Mammary epithelial cell (primary cell): ENCODE results near the gene CYB561D1.

ENCODE experiments used
- EZH2 ChIP-seq: IDR thresholded peaks from 2 replicates; pipeline ENCODE4 v1.6.1; 2012; ENCODE audit warnings: low read length, inconsistent platforms, borderline replicate concordance
- TF ChIP-seq, protein P1 (sequence below), 2 donors: IDR thresholded peaks in 1 of 2; conservative IDR thresholded peaks in 1 of 2; 2 replicates each; pipeline ENCODE4 v1.5.1; 2011 to 2012; ENCODE audit warnings: inconsistent platforms in 2 of 2, low read length in 2 of 2, mild to moderate bottlenecking in 2 of 2, control low read depth in 1 of 2, low read depth in 1 of 2; ENCODE audit not compliant: insufficient read depth in 1 of 2; ENCODE audit errors: extremely low read depth in 1 of 2

- TF ChIP-seq EZH2, result no peak
- TF ChIP-seq, protein P1, sequence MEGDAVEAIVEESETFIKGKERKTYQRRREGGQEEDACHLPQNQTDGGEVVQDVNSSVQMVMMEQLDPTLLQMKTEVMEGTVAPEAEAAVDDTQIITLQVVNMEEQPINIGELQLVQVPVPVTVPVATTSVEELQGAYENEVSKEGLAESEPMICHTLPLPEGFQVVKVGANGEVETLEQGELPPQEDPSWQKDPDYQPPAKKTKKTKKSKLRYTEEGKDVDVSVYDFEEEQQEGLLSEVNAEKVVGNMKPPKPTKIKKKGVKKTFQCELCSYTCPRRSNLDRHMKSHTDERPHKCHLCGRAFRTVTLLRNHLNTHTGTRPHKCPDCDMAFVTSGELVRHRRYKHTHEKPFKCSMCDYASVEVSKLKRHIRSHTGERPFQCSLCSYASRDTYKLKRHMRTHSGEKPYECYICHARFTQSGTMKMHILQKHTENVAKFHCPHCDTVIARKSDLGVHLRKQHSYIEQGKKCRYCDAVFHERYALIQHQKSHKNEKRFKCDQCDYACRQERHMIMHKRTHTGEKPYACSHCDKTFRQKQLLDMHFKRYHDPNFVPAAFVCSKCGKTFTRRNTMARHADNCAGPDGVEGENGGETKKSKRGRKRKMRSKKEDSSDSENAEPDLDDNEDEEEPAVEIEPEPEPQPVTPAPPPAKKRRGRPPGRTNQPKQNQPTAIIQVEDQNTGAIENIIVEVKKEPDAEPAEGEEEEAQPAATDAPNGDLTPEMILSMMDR (conservative IDR thresholded peaks at IDR 0.05 in 1 of 2, IDR thresholded peaks at IDR 0.05 in 1 of 2; ENCODE audit: extremely low read depth in 1 of 2, insufficient read depth in 1 of 2, low read depth in 1 of 2, low read length in 2 of 2), result no peak
These were observed 1.8 kb downstream of the CYB561D1 start for GRCh38 chr1:109495738-109496137.
